ENCODE data around the gene MAP3K19.

GRCh38 chr2:134976074-134976702 lies 71.1 kb downstream of the MAP3K19 start:
- TF ChIP-seq CTCF (conservative IDR thresholded peaks at IDR 0.05; ENCODE audit: low read depth in 2 of 2): no peak
- TF ChIP-seq REST (IDR thresholded peaks at IDR 0.05; ENCODE audit: unreplicated experiment): no peak
- no peak for TF ChIP-seq JUNB (IDR thresholded peaks at IDR 0.05; ENCODE audit: unreplicated experiment)
- TF ChIP-seq EZH2 (IDR thresholded peaks at IDR 0.05; ENCODE audit: low read depth, unreplicated experiment): no peak
- TF ChIP-seq ZNF331 (CRISPR knock-in tag; IDR thresholded peaks at IDR 0.05; ENCODE audit: low read depth): no peak
- no peak for TF ChIP-seq CREB1 (CRISPR knock-in tag; IDR thresholded peaks at IDR 0.05; ENCODE audit: low read depth)
- TF ChIP-seq POLR2AphosphoS5 (IDR thresholded peaks at IDR 0.05; ENCODE audit: low read depth): no peak
- TF ChIP-seq EZH2phosphoT487 (IDR thresholded peaks at IDR 0.05; ENCODE audit: unreplicated experiment): no peak
- TF ChIP-seq NANOG (IDR thresholded peaks at IDR 0.05; ENCODE audit: borderline replicate concordance): no peak
- no peak for TF ChIP-seq STAT1 (IDR thresholded peaks at IDR 0.05; ENCODE audit: unreplicated experiment)
- TF ChIP-seq ZNF114 (CRISPR knock-in tag; IDR thresholded peaks at IDR 0.05): no peak

Measured in GM23338 (cell line).